GM12878 (cell line): ENCODE results near the gene DTNBP1. TPM values are rescaled to one million over a fixed set of nuclear protein-coding genes. Genes with fewer than 3 reads are reported as not detected.

Experiments used
- ATAC-seq: fragments of 200-7000 bp; cut with Tn5 transposase; 3 replicates; pipeline ENCODE4 v1.9.1; 2020; ENCODE audit warnings: mild to moderate bottlenecking, moderate library complexity
- BruUV-seq: library from RNA; stranded (reverse); fragments of 400-500 nt; replicated peaks from 2 replicates; lab custom pipeline; 2021; lab: Mats Ljungman, UMichigan
- CTCF ChIA-PET: fragments of 300-600 bp; sonication (Branson Sonifier 250); formaldehyde crosslinking; extraction: SDS; loops from one replicate; lab custom pipeline; 2021; ENCODE audit warnings: inconsistent platforms; lab: Yijun Ruan, JAX
- POLR2A ChIA-PET: fragments of 350-600 bp; formaldehyde crosslinking; extraction: SDS; loops from one replicate; lab custom pipeline; 2021; ENCODE audit warnings: inconsistent platforms; lab: Charles Lee
- RAD21 ChIA-PET: fragments of 300-600 bp; sonication (Branson Sonifier 250); formaldehyde crosslinking; loops from one replicate; lab custom pipeline; 2023; ENCODE audit warnings: antibody characterized with exemption; ENCODE audit not compliant: unreplicated experiment; lab: Charles Lee
- SMC1A ChIA-PET: fragments of 300-600 bp; sonication (Branson Sonifier 250); formaldehyde crosslinking; loops from one replicate; lab custom pipeline; 2023; ENCODE audit not compliant: unreplicated experiment, uncharacterized antibody; lab: Charles Lee
- DNase-seq: peaks from one replicate; pipeline ENCODE4 v3.0.0-alpha.2; 2011; ENCODE audit warnings: low read depth, low spot score
- FAIRE-seq: peaks from 3 replicates; lab custom pipeline; 2011; peaks lifted over from hg19 to GRCh38; lab: Jason Lieb, UNC
- H2AFZ ChIP-seq: 2 replicates; pipeline ENCODE4 v1.6.0; 2011; ENCODE audit warnings: low read depth, low read length, control low read depth; ENCODE audit not compliant: control insufficient read depth
- H3K27ac ChIP-seq: 2 replicates; pipeline ENCODE4 v1.5.1; 2011; ENCODE audit warnings: control low read depth; ENCODE audit not compliant: control insufficient read depth, insufficient read depth
- H3K27me3 ChIP-seq, 2 experiments: replicated peaks in 1 of 2; 2 replicates each; pipeline versions ENCODE4 v1.6.0 to v1.6.1; 2011; ENCODE audit warnings: low read length in 1 of 2; ENCODE audit not compliant: control insufficient read depth in 2 of 2, insufficient read depth in 2 of 2
- H3K36me3 ChIP-seq, 2 experiments: 2 replicates each; pipeline ENCODE4 v1.5.1; 2011; ENCODE audit warnings: low read length in 1 of 2; ENCODE audit not compliant: control insufficient read depth in 2 of 2, insufficient read depth in 2 of 2
- H3K4me1 ChIP-seq: 2 replicates; pipeline ENCODE4 v1.6.1; 2011; ENCODE audit warnings: mild to moderate bottlenecking, low read length, moderate library complexity, mixed read lengths; ENCODE audit not compliant: control insufficient read depth, insufficient read depth
- H3K4me2 ChIP-seq: 2 replicates; pipeline ENCODE4 v1.6.0; 2011; ENCODE audit warnings: control low read depth; ENCODE audit not compliant: control insufficient read depth, insufficient read depth
- H3K4me3 ChIP-seq: fragments of 200-600 bp; sonication (generic); 2 replicates; pipeline ENCODE4 v1.5.1; 2016
- H3K79me2 ChIP-seq: 2 replicates; pipeline ENCODE4 v1.6.0; 2011; ENCODE audit warnings: low read length; ENCODE audit not compliant: control insufficient read depth, insufficient read depth
- H3K9ac ChIP-seq: 2 replicates; pipeline ENCODE4 v1.8.0; 2011; ENCODE audit warnings: low read length, control low read depth, mixed read lengths; ENCODE audit not compliant: control insufficient read depth, insufficient read depth
- H3K9me3 ChIP-seq: replicated peaks from 3 replicates; pipeline ENCODE4 v1.5.1; 2011; ENCODE audit warnings: mild to moderate bottlenecking, low read length; ENCODE audit not compliant: control insufficient read depth, insufficient read depth
- H4K20me1 ChIP-seq: 2 replicates; pipeline ENCODE4 v1.6.0; 2011; ENCODE audit not compliant: control insufficient read depth, insufficient read depth
- BCL11A ChIP-seq: IDR thresholded peaks from 2 replicates; pipeline ENCODE4 v1.6.1; 2011; ENCODE audit warnings: low read depth, low read length
- BCLAF1 ChIP-seq: fragments of 450-650 bp; IDR thresholded peaks from 2 replicates; pipeline ENCODE4 v1.6.1; 2017; ENCODE audit warnings: antibody characterized with exemption, mild to moderate bottlenecking, moderate library complexity
- CEBPZ ChIP-seq: fragments of 150-350 bp; IDR thresholded peaks from 2 replicates; pipeline ENCODE4 v1.6.1; 2016; ENCODE audit warnings: low read depth, low read length
- E2F8 ChIP-seq: fragments of 450-650 bp; IDR thresholded peaks from 2 replicates; pipeline ENCODE4 v1.6.1; 2018; ENCODE audit warnings: mild to moderate bottlenecking, low read depth, moderate library complexity; ENCODE audit not compliant: partially characterized antibody
- EED ChIP-seq: sonication (generic); IDR thresholded peaks from 2 replicates; pipeline ENCODE4 v1.6.1; 2016; ENCODE audit warnings: antibody characterized with exemption, low read depth
- NR2F1 ChIP-seq: fragments of 450-650 bp; conservative IDR thresholded peaks from 2 replicates; pipeline ENCODE4 v1.6.1; 2017; ENCODE audit warnings: mild to moderate bottlenecking
- POLR2A ChIP-seq: IDR thresholded peaks from 2 replicates; pipeline ENCODE4 v1.6.1; 2011; ENCODE audit warnings: low read depth, mild to moderate bottlenecking, low read length
- POLR2AphosphoS5 ChIP-seq: IDR thresholded peaks from 2 replicates; pipeline ENCODE4 v1.6.1; 2011; ENCODE audit warnings: mild to moderate bottlenecking, low read length, inconsistent platforms
- RUNX3 ChIP-seq: IDR thresholded peaks from 2 replicates; pipeline ENCODE4 v1.6.1; 2012; ENCODE audit warnings: low read length, inconsistent platforms
- SIN3A ChIP-seq: IDR thresholded peaks from 2 replicates; pipeline ENCODE4 v1.6.1; 2012; ENCODE audit warnings: low read depth, low read length, improper control_type of control experiment
- SMAD5 ChIP-seq: IDR thresholded peaks from 2 replicates; pipeline ENCODE4 v1.6.1; 2016; ENCODE audit warnings: antibody characterized with exemption, low read depth
- SMC3 ChIP-seq: IDR thresholded peaks from 2 replicates; pipeline ENCODE4 v1.6.1; 2011; ENCODE audit warnings: low read length, improper control_type of control experiment, borderline replicate concordance
- STAT1 ChIP-seq: fragments of 450-650 bp; conservative IDR thresholded peaks from 2 replicates; pipeline ENCODE4 v1.6.1; 2014; ENCODE audit warnings: antibody characterized with exemption, mild to moderate bottlenecking
- TAF1 ChIP-seq: IDR thresholded peaks from 2 replicates; pipeline ENCODE4 v1.6.1; 2011; ENCODE audit warnings: mild to moderate bottlenecking, low read depth, low read length, borderline replicate concordance
- TCF7 ChIP-seq: IDR thresholded peaks from 2 replicates; pipeline ENCODE4 v1.6.1; 2014; ENCODE audit warnings: antibody characterized with exemption, borderline replicate concordance
- ZNF217 ChIP-seq: fragments of 450-650 bp; IDR thresholded peaks from 2 replicates; pipeline ENCODE4 v1.6.1; 2017; ENCODE audit warnings: antibody characterized with exemption, mild to moderate bottlenecking
- WGBS: methylation state at CpG from one replicate; pipeline ENCODE4 v1.1.6; 2016; ENCODE audit warnings: low lambda C conversion rate; ENCODE audit not compliant: insufficient replicate concordance, insufficient coverage; ENCODE audit errors: missing lambda C conversion rate; 5-methylcytosine and 5-hydroxymethylcytosine counted together
- in situ Hi-C: fragments of 300-500 bp; cut with MboI; formaldehyde crosslinking; loops from 9 replicates; pipeline ENCODE4 v1.14.3; 2018; ENCODE audit warnings: mixed read lengths
- intact Hi-C: fragments of 100-400 bp; cut with micrococcal nuclease; formaldehyde crosslinking; loops from one replicate; pipeline ENCODE4 v1.14.2; 2022; ENCODE audit not compliant: unreplicated experiment
- polyA plus RNA-seq, 11 experiments: library from polyadenylated mRNA; depleted of rRNA in 4 of 11; unstranded in 6 of 11; stranded (reverse) in 5 of 11; fragments of >200 nt; fragmentation: Nextera tagmentation in 4 of 11; fragmentation: Illumina TruSeq in 1 of 11; extraction: Ambion mirVana in 4 of 11; extraction: Trizol in 1 of 11; gene quantifications; 1 replicate in 1 of 11; 2 replicates in 10 of 11; pipeline versions ENCODE4 v1.2.1 to v1.2.3, GENCODE V29; 2011 to 2016; ENCODE audit warnings: inconsistent platforms in 2 of 11, missing spikeins in 2 of 11, low read depth in 1 of 11
- total RNA-seq, 4 experiments: library from RNA; depleted of rRNA in 3 of 4; stranded (reverse); fragments of >200 nt in 3 of 4; fragmentation: Illumina TruSeq in 1 of 4; extraction: Trizol in 1 of 4; gene quantifications; 2 replicates each; pipeline versions ENCODE4 v1.2.1 to v1.2.3, GENCODE V29; 2013 to 2021

DTNBP1 gene
- total and polyA plus RNA-seq, 10 of the 15 experiments (the other 5 are each of a cell fraction or from before 2014, with no cell fraction given): 7.1 to 40.3 (median 20.1) TPM

GRCh38 chr6:15606347-15606746 lies 56.5 kb downstream of the DTNBP1 start:
- no peak for FAIRE-seq
- Histone ChIP-seq H3K9me3 (no peaks in the 10 kb centered on the region), H2AFZ (no peak overlapping the region), H3K27me3 (no peaks in the 10 kb centered on the region), H3K36me3 (0 out of 4 replicates have a peak, but pooled peaks cover 0 to 6% of the 10 kb centered on the region in 2 experiments), H3K27ac (no peak overlapping the region), H3K4me1 (no peaks in the 10 kb centered on the region), H3K4me2 (no peak overlapping the region), H3K4me3 (no peak overlapping the region), H4K20me1 (no peaks in the 10 kb centered on the region), H3K9ac (no peak overlapping the region), H3K79me2 (no peaks in the 10 kb centered on the region)
- intact Hi-C loops (no loop called here), in situ Hi-C loops (loop anchor here (25.0 kb wide), 1 partner anchor 1394 kb away; no protein-coding TSS in a partner anchor)
- no peak for DNase-seq
- SMC1A ChIA-PET: interaction anchor here (0.6 to 13.0 kb wide), 4 partner anchors 15 to 47 kb away, joined by 3 to 165 read pairs (median 4); no protein-coding TSS in a partner anchor
- BruUV-seq: no TSS peak
- ATAC-seq: no peak
- POLR2A ChIA-PET: interaction anchor here (1.6 to 1.7 kb wide), 2 partner anchors 9 to 56 kb away, joined by 3 to 5 read pairs; no protein-coding TSS in a partner anchor
- CTCF ChIA-PET: interaction anchor here (2.6 to 2.9 kb wide), 3 partner anchors 9 to 17 kb away, joined by 9 to 11 read pairs (median 11); no protein-coding TSS in a partner anchor
- 52% methylated on average over 1 of the region's 1 CpG for WGBS
- RAD21 ChIA-PET: interaction anchor here (2.3 kb wide), 1 partner anchor 17 kb away, joined by 9 read pairs; no protein-coding TSS in a partner anchor
- TF ChIP-seq CEBPZ: no peak
- no peak for TF ChIP-seq SMAD5
- TF ChIP-seq E2F8: no peak
- no peak for TF ChIP-seq ZNF217
- no peak for TF ChIP-seq RUNX3
- no peak for TF ChIP-seq POLR2A
- no peak for TF ChIP-seq BCLAF1
- TF ChIP-seq POLR2AphosphoS5: no peak
- no peak for TF ChIP-seq NR2F1
- TF ChIP-seq TCF7: no peak
- TF ChIP-seq EED: no peak
- TF ChIP-seq TAF1: no peak
- no peak for TF ChIP-seq SIN3A
- TF ChIP-seq SMC3: no peak
- no peak for TF ChIP-seq STAT1
- TF ChIP-seq BCL11A: no peak
